Body of pancreas (tissue), 4 donors: ENCODE results near the gene SERPINA9. TPM values are rescaled to one million over a fixed set of nuclear protein-coding genes. Genes with fewer than 3 reads are reported as not detected.

Experiments used
- ATAC-seq: fragments of 150-250 bp; one replicate; pipeline ENCODE4 v1.9.1; 2016
- DNase-seq, 4 donors: peaks; one replicate each; pipeline ENCODE4 v3.0.0-alpha.2; 2019
- H3K27ac ChIP-seq, 4 donors: fragments of 200-600 bp; sonication (generic); 1 replicate in 3 of 4; 2 replicates in 1 of 4; pipeline versions ENCODE4 v1.5.1 to v1.6.1; 2016 to 2019; ENCODE audit warnings: mild to moderate bottlenecking in 1 of 4, mixed read lengths in 1 of 4, moderate library complexity in 1 of 4
- H3K27me3 ChIP-seq, 2 donors: fragments of 200-600 bp; sonication (generic); one replicate each; pipeline ENCODE4 v1.6.0; 2016; ENCODE audit warnings: mild to moderate bottlenecking in 1 of 2
- H3K36me3 ChIP-seq, 2 donors: fragments of 200-600 bp; sonication (generic); replicated peaks in 1 of 2; 2 replicates each; pipeline ENCODE4 v1.5.1; 2016; ENCODE audit warnings: low read depth in 2 of 2; ENCODE audit not compliant: insufficient read depth in 1 of 2
- H3K4me1 ChIP-seq: fragments of 200-600 bp; sonication (generic); one replicate; pipeline ENCODE4 v1.6.0; 2016
- H3K4me3 ChIP-seq, 2 donors: fragments of 200-600 bp; sonication (generic); 1 replicate in 1 of 2; 2 replicates in 1 of 2; pipeline ENCODE4 v1.5.1; 2016 to 2019
- H3K9me3 ChIP-seq, 3 donors: fragments of 200-600 bp; sonication (generic); 1 replicate in 2 of 3; 2 replicates in 1 of 3; pipeline ENCODE4 v1.5.1; 2016
- POLR2A ChIP-seq, 3 donors: fragments of 450-650 bp; IDR thresholded peaks; one replicate each; pipeline ENCODE4 v1.6.1; 2016; ENCODE audit warnings: antibody characterized with exemption in 3 of 3, mild to moderate bottlenecking in 2 of 3
- WGBS, 2 donors: methylation state at CpG; one replicate each; pipeline ENCODE4 v1.1.5; 2017; 5-methylcytosine and 5-hydroxymethylcytosine counted together
- intact Hi-C: fragments of 100-400 bp; cut with DNase I; formaldehyde crosslinking; loops from one replicate; pipeline ENCODE4 v1.15.1; 2023
- total RNA-seq, 2 donors: library from RNA; depleted of rRNA; stranded (reverse); fragments of >200 nt; gene quantifications; one replicate each; pipeline ENCODE4 v1.1.0, GENCODE V29; 2016
- TF ChIP-seq, protein P1 (sequence below), 7 experiments: fragments of 450-650 bp in 4 of 7; fragments of 200-600 bp in 3 of 7; sonication (generic) in 3 of 7; IDR thresholded peaks; one replicate each; pipeline ENCODE4 v1.5.1; 2016 to 2019; ENCODE audit warnings: antibody characterized with exemption in 7 of 7

Gene SERPINA9
- total RNA-seq, 2 donors from 2014 or later = not detected

DNA sequence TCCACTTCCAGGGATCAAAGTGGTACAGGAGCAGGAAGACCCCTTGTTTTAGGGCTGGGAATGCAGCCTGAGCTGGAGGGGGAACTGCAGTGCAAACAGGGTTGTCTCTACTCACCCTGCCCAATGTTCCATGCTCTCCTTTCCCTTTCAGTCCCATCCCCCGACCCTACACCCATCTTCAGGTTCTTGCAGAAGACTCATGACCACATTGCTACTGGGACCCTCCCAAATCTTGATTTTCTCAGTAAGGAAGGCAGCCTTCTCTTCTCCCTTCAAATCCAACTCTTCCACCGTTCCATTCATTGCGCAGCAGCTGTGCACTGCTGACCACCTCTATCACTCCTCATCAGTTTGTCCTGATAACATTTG lies 25.3 kb downstream of the SERPINA9 start:
- no peak overlapping the region for H3K4me3 ChIP-seq
- no peaks in the 10 kb centered on the region for H3K9me3 ChIP-seq
- H3K27ac ChIP-seq = no peak overlapping the region
- DNase-seq (no peak), ATAC-seq (no peak)
- no peaks in the 10 kb centered on the region for H3K4me1 ChIP-seq
- 50 to 63% methylated on average over 3 of the region's 3 CpGs for WGBS, 2 donors
- TF ChIP-seq POLR2A (IDR thresholded peaks at IDR 0.05) = no peak
- TF ChIP-seq, protein P1, sequence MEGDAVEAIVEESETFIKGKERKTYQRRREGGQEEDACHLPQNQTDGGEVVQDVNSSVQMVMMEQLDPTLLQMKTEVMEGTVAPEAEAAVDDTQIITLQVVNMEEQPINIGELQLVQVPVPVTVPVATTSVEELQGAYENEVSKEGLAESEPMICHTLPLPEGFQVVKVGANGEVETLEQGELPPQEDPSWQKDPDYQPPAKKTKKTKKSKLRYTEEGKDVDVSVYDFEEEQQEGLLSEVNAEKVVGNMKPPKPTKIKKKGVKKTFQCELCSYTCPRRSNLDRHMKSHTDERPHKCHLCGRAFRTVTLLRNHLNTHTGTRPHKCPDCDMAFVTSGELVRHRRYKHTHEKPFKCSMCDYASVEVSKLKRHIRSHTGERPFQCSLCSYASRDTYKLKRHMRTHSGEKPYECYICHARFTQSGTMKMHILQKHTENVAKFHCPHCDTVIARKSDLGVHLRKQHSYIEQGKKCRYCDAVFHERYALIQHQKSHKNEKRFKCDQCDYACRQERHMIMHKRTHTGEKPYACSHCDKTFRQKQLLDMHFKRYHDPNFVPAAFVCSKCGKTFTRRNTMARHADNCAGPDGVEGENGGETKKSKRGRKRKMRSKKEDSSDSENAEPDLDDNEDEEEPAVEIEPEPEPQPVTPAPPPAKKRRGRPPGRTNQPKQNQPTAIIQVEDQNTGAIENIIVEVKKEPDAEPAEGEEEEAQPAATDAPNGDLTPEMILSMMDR (IDR thresholded peaks at IDR 0.05) = no peak
- H3K36me3 ChIP-seq = no peaks in the 10 kb centered on the region
- H3K27me3 ChIP-seq = no peaks in the 10 kb centered on the region
- intact Hi-C loops = no loop called here

DNA sequence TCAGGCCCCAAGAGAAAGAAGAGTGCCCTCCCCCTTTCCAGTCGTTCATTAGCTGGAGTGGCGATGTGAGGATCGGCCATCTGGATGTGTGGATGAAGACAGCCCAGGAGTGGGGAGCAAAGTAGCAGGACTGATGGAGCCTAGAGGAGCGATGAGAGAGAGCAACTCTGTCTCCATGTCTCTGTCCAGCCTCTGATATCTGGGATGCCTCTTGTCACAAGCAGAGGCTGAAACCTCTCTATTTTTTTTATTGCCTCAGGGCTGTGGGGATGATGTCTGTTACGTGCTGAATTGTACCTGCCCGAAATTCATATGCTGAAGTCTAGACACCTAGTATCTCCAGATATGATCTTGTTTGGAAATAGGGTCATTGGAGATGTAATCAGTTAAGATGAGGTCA lies 26.1 kb downstream of the SERPINA9 start:
- H3K27me3 ChIP-seq = no peaks in the 10 kb centered on the region
- H3K36me3 ChIP-seq = no peaks in the 10 kb centered on the region
- TF ChIP-seq, protein P1 (IDR thresholded peaks at IDR 0.05) = no peak
- no peak for TF ChIP-seq POLR2A (IDR thresholded peaks at IDR 0.05)
- intact Hi-C loops = no loop called here
- DNase-seq (no peak), ATAC-seq (no peak)
- H3K27ac ChIP-seq = no peak overlapping the region
- H3K4me1 ChIP-seq = no peaks in the 10 kb centered on the region
- H3K9me3 ChIP-seq = no peaks in the 10 kb centered on the region
- 65 to 71% methylated on average over 6 of the region's 6 CpGs for WGBS, 2 donors
- H3K4me3 ChIP-seq = no peak overlapping the region

DNA sequence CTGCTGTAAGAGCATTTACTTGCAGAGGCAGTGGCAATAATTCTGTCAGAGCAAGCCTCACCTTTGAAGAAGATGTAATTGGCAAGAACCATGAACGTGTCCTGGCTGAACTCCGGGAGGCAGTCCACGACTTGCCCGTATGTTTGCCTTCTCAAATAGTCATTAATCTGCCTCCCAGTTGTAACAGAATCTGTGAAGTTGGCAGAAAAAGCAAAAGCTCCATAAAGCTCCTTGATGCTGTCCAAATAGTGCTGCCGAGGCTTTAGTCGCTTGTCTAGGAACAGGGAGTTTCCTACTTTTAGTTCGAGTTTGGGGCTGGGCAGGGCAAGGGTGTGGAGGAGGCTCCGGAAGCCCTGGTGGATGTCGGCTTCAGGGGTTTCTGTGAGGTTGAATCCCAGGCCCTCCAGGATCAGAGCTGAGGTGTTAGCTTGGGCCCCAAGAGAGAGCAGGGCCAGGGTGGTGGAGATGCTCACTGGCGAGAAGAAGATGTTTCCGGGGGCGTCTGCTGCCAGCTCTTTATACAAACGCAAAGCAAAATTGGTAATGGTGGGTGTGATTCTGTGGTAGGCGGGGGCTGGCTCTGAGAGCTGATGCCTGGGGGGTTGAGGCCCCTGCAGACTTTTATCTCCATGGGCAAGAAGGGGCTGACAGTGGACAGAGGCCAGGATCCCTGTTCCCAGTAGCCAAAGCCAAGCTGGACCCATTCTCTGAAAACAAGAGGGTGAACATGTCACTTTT lies 27.8 kb downstream of the SERPINA9 start:
- Histone ChIP-seq H3K4me1 (no peaks in the 10 kb centered on the region), H3K36me3 (no peaks in the 10 kb centered on the region), H3K27me3 (no peaks in the 10 kb centered on the region), H3K4me3 (no peak overlapping the region), H3K9me3 (no peaks in the 10 kb centered on the region), H3K27ac (no peak overlapping the region)
- peak in 2 of 4 donors; percentile 10 to 26 for DNase-seq
- intact Hi-C loops = no loop called here
- ATAC-seq = no peak
- WGBS, 2 donors = 45 to 49% methylated on average over 10 to 14 of the region's 14 CpGs
- TF ChIP-seq, protein P1 (IDR thresholded peaks at IDR 0.05) = no peak
- no peak for TF ChIP-seq POLR2A (IDR thresholded peaks at IDR 0.05)

DNA sequence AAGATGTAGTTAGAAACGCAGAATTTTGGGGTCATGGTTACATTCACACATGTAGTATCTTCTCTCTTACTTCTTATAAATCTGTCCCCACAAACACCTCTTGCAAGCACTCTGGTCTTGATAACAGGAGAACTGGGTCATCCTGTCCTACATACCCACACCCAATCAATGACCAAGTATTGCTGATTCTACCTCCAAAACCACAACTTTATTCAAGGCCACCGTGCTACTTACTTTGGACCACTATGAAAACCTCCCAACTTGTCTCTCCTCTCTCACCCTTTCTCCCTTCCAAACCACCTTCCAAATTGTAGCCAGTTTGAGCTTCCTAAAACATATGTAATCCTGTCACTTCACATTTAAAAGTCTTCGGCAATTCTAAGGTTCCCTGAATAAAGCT lies 28.8 kb downstream of the SERPINA9 start:
- WGBS, 2 donors = 69 to 72% methylated on average over 3 of the region's 3 CpGs
- DNase-seq = no peak
- intact Hi-C loops = no loop called here

More for the DNA sequence above, 28.8 kb downstream of the SERPINA9 start:
- no peaks in the 10 kb centered on the region for H3K27me3 ChIP-seq
- no peaks in the 10 kb centered on the region for H3K9me3 ChIP-seq
- TF ChIP-seq POLR2A (IDR thresholded peaks at IDR 0.05) = no peak
- TF ChIP-seq, protein P1 (IDR thresholded peaks at IDR 0.05) = no peak
- H3K4me1 ChIP-seq = no peaks in the 10 kb centered on the region
- ATAC-seq = no peak
- H3K36me3 ChIP-seq = no peaks in the 10 kb centered on the region
- H3K27ac ChIP-seq = no peak overlapping the region
- no peak overlapping the region for H3K4me3 ChIP-seq
